ENCODE data around the gene SLC6A17.

GRCh38 chr1:110220324-110220723 lies 70.0 kb downstream of the SLC6A17 start:
- TF ChIP-seq POLR2A (IDR thresholded peaks at IDR 0.05; ENCODE audit: low read depth, low read length) (no peak), TAF1 (IDR thresholded peaks at IDR 0.05; ENCODE audit: low read depth, low read length) (no peak)

Measured in GM12891 (cell line).